Activated naive CD4-positive, alpha-beta T cell treated with anti-CD3 and anti-CD28 coated beads, Interleukin-2, amount 50 U/mL, for 24 hours (primary cell): ENCODE data around the gene NR1D1.

Experiments used
- H3K27ac Mint-ChIP-seq: one replicate; pipeline ENCODE4 v1.8.0; 2021; ENCODE audit warnings: mild to moderate bottlenecking, mixed read lengths
- H3K27me3 Mint-ChIP-seq: one replicate; pipeline ENCODE4 v1.8.0; 2021; ENCODE audit warnings: mixed read lengths
- H3K36me3 Mint-ChIP-seq: one replicate; pipeline ENCODE4 v1.8.0; 2021; ENCODE audit warnings: mixed read lengths
- H3K4me1 Mint-ChIP-seq: one replicate; pipeline ENCODE4 v1.8.0; 2021; ENCODE audit warnings: mixed read lengths
- H3K4me3 Mint-ChIP-seq: one replicate; pipeline ENCODE4 v1.8.0; 2021; ENCODE audit warnings: mild to moderate bottlenecking, mixed read lengths
- H3K9me3 Mint-ChIP-seq: one replicate; pipeline ENCODE4 v1.8.0; 2021; ENCODE audit warnings: mixed read lengths

The NR1D1 gene

DNA sequence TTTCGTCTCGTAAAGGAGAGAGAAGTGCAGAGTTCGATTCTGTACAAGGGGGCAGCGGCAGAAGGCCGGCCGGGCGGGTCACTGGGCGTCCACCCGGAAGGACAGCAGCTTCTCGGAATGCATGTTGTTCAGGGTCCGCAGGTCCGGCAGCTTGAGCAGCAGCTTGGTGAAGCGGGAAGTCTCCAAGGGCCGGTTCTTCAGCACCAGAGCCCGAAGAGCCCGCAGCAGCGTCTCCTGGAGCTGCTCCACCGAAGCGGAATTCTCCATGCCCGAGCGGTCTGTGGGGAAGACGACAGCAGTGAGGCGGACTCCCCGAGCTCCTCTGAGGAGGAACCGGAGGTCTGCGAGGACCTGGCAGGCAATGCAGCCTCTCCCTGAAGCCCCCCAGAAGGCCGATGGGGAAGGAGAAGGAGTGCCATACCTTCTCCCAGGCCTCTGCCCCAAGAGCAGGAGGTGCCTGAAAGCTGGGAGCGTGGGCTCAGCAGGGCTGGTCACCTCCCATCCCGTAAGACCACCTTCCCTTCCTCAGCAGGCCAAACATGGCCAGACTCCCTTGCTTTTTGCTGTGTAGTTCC, 7.3 kb downstream of the NR1D1 start:
- peak overlapping the region; percentile 42 for H3K27ac Mint-ChIP-seq

DNA sequence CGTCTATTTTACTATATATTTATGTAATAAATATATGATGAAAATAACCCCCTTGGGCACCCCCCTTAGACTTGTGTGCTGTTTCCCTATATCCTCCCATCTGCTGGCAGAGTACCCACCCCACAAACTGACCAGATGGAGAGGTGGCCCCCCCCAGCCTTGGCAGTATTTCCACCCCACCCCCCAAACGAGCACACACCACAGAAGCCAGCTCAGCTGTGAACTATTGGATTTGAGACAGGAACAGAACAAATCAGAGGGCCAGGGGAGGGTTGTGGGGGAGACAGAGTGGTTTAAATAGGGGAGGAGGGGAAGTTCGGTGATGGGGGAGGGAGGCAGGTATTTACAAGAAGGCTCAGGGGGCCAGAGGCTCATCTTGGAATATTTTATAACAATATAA, 7.8 kb downstream of the NR1D1 start:
- Mint-ChIP-seq H3K4me1 (peaks cover 50% of the 10 kb centered on the region), H3K9me3 (no peaks in the 10 kb centered on the region), H3K27ac (no peak overlapping the region), H3K4me3 (no peak overlapping the region), H3K27me3 (no peaks in the 10 kb centered on the region), H3K36me3 (peaks cover 11% of the 10 kb centered on the region)

More for the DNA sequence above, 7.3 kb downstream of the NR1D1 start:
- Mint-ChIP-seq H3K4me1 (peaks cover 55% of the 10 kb centered on the region), H3K36me3 (peaks cover 11% of the 10 kb centered on the region), H3K4me3 (no peak overlapping the region), H3K27me3 (no peaks in the 10 kb centered on the region), H3K9me3 (no peaks in the 10 kb centered on the region)

DNA sequence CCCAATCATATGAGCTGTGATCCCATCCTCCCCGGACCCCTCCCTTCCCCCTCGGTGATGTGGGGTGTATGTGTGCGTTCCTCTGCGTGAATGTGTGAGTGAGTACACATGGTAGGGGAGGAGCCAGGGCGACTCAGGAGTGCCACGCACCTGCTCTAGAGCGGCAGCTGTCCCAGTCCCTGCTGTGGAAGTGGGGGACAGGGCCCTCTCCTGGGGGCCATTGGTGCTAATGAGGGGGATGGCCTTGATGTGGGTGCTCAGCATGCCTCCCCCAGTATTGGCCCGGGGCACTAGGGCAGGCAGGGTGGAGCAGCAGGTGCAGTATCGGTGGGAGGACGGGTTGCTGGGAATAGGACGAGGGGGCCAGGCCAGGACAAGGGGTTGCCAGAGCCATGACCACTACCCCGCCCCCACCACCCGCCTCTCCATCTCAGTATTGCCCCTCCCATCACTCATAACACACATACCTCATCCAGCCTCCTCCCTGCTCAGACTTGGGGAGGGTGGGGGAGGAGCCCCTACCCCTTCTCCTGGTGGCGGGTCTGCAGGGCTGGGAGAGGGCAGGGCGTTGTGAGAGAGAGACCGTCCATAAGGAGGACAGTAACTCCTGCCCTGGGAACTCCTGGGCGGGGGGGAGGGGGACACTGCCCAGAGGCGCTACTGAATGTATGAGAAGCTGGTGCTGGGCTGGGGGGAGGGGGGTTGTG, 8.5 kb downstream of the NR1D1 start:
- Mint-ChIP-seq H3K9me3 (no peaks in the 10 kb centered on the region), H3K27me3 (no peaks in the 10 kb centered on the region), H3K4me1 (peaks cover 47% of the 10 kb centered on the region), H3K27ac (no peak overlapping the region), H3K4me3 (no peak overlapping the region), H3K36me3 (peaks cover 12% of the 10 kb centered on the region)

DNA sequence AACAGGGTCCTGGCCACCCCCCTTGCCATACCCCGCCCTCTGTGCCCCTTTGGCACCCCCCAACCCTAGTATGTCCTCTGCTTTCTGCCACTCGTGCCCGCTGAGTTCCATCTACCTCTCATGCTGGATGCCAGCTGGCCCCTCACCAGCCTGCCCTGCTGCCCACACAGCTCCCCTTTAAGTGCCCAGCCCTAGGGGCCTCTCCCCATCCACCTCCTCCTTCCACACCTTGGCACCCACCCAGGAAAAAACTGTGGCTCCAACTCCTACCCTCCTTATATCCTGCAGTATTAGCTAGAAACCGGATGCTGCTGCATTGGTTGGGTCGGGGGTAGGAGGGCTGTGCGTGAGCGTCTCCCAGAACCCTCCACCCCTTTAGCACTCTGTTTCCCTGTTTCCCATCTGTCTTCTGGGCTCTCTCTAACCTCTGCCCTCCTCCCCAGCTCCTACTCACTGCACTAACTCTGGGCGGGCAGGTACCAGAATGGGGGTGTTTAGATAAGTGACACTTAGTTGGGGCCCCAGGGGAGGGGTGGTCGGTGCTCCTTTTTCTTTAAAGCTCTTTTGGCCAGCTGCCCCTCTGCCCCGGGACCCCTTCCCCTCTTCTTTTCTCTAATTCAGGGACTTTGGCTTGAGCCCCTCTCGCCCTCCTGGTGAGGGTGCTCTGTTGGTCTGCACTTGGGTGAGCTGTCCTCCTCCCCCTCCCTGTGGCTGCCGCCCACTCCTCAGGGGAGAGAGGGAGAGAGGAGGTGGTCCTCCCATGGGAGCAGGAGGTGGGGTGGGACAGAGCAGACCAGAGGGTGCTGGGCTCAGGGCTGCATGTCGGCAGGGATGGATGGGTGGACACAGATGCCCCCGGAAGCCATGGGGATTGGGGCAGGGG, 9.9 kb downstream of the NR1D1 start:
- Mint-ChIP-seq H3K36me3 (peaks cover 6% of the 10 kb centered on the region), H3K27me3 (no peaks in the 10 kb centered on the region), H3K4me3 (no peak overlapping the region), H3K4me1 (peaks cover 38% of the 10 kb centered on the region), H3K9me3 (no peaks in the 10 kb centered on the region), H3K27ac (no peak overlapping the region)

DNA sequence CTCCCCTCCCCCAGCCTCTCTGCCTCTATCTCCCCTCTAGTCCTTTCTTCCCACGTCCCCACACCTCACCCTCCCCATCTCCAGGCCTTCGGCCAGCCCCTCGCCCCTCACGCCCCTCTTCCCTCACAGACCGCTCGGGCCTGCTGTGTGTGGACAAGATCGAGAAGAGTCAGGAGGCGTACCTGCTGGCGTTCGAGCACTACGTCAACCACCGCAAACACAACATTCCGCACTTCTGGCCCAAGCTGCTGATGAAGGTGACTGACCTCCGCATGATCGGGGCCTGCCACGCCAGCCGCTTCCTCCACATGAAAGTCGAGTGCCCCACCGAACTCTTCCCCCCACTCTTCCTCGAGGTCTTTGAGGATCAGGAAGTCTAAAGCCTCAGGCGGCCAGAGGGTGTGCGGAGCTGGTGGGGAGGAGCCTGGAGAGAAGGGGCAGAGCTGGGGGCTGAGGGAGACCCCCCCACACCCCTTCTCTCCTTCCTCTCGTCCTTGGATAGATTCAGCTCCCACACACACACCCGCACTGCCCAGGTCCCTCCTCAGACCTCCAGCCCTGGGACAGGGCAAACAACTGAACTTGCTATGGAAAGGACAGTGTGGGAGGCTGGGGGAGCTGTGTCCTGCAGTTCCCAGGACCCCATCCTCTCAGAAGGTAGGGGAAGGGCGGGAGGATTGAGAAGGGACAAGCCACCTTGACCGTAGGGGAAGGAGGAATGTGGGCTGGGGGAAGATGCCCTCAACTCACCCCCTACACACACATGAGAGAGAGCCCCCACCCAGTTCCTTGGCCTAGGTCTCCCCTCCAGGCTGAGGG, 11.1 kb downstream of the NR1D1 start:
- H3K9me3 Mint-ChIP-seq, result no peaks in the 10 kb centered on the region
- H3K4me1 Mint-ChIP-seq, result peaks cover 26% of the 10 kb centered on the region
- H3K4me3 Mint-ChIP-seq, result no peak overlapping the region
- peak overlapping the region; percentile 65 for H3K27ac Mint-ChIP-seq
- peaks cover 7% of the 10 kb centered on the region for H3K36me3 Mint-ChIP-seq
- H3K27me3 Mint-ChIP-seq, result no peaks in the 10 kb centered on the region

DNA sequence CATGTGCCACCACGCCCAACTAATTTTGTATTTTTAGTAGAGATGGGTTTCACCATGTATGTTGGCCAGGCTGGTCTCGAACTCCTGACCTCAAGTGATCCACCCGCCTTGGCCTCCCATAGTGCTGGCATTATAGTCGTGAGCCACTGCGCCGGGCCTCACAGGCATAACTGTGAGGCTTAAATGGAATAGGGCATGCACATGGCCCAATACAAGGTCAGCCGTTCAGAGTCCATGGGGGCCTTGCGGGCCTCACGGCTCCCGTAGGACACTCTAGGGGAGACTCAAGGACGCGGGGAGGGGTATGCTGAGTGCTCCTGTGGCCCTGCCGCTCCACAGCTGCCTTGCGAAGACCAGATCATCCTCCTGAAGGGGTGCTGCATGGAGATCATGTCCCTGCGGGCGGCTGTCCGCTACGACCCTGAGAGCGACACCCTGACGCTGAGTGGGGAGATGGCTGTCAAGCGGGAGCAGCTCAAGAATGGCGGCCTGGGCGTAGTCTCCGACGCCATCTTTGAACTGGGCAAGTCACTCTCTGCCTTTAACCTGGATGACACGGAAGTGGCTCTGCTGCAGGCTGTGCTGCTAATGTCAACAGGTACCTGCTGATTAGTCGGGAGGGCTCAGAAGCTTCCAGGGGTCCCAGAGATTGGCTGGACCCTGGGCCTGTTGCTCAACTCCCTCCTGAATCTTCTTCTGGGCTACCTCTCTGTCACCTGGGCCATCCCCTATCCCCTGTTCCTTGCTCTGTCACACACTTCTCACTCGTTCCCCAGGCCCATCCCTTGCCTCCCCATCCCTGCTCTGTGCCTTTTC, 12.3 kb downstream of the NR1D1 start:
- Mint-ChIP-seq H3K36me3 (peaks cover 5% of the 10 kb centered on the region), H3K27me3 (no peaks in the 10 kb centered on the region), H3K4me1 (peaks cover 15% of the 10 kb centered on the region)

DNA sequence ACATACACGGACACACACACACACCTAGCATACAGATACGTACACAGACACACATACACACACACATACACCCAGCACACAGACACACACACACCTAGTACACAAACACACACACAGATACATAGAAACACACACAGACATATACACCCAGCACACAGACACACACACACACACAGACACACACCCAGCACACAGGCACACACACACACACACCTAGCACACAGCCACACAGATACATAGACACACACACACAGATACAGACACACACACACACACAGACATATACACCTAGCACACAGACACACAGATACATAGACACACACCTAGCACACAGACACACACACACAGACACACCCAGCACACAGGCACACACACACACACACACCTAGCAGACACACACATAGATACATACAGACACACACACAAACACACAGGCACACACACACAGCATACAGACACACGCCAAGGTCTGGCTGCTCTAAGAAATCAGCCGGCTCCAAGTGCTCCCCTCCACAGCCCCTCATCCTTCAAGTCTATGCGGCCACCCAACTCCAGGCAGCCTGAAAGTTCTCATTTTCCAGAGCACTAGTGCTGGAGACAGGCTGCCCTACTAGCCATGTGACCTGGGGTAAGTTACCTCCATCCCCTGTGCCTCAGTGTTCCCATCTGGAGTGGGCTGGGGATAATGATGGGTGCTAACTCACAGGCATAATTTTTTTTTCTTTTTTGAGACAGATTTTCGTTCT, 13.2 kb downstream of the NR1D1 start:
- peaks cover 15% of the 10 kb centered on the region for H3K4me1 Mint-ChIP-seq
- no peaks in the 10 kb centered on the region for H3K9me3 Mint-ChIP-seq
- peaks cover 5% of the 10 kb centered on the region for H3K36me3 Mint-ChIP-seq
- peak overlapping the region; percentile 14 for H3K27ac Mint-ChIP-seq
- H3K4me3 Mint-ChIP-seq, result no peak overlapping the region
- no peaks in the 10 kb centered on the region for H3K27me3 Mint-ChIP-seq

More for the DNA sequence above, 12.3 kb downstream of the NR1D1 start:
- H3K9me3 Mint-ChIP-seq, result no peaks in the 10 kb centered on the region
- H3K27ac Mint-ChIP-seq, result no peak overlapping the region
- no peak overlapping the region for H3K4me3 Mint-ChIP-seq

DNA sequence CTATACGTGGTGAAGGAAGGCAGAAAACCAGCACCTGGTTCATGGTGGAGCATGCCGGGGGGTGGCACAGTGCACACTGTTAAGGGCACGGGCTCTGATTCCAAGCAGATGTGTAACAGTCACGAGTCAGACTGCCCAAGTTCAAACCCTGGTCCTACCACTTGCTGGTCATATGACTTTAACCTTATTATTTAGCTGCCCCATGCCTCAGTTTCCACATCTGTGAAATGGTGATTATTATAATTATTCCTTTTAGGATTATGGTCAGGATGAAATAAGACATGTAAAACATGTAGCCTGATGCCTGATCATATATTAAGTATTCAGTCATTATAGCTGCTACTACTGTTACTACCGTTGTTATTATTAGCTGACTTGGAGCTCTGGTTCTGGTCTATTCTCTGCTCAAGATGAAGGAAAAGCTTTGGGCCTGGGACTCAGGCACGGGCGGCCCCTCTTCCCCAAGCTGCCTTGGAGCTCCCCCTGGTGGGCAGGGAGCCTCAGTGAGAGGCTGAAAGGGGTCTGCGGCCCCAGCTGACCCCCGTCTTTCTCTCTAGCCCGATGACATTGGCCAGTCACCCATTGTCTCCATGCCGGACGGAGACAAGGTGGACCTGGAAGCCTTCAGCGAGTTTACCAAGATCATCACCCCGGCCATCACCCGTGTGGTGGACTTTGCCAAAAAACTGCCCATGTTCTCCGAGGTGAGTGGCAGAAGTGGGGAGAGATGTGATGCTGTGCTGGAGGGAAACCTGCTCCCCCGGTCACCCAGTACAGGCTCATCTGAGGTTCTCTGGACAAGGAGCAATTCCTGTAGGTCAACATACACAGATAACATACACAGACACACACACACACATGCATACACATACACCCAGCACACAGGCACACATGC, 14.0 kb downstream of the NR1D1 start:
- Mint-ChIP-seq H3K9me3 (no peaks in the 10 kb centered on the region), H3K4me1 (peaks cover 15% of the 10 kb centered on the region), H3K27ac (no peak overlapping the region), H3K27me3 (no peaks in the 10 kb centered on the region), H3K36me3 (peaks cover 5% of the 10 kb centered on the region), H3K4me3 (no peak overlapping the region)

DNA sequence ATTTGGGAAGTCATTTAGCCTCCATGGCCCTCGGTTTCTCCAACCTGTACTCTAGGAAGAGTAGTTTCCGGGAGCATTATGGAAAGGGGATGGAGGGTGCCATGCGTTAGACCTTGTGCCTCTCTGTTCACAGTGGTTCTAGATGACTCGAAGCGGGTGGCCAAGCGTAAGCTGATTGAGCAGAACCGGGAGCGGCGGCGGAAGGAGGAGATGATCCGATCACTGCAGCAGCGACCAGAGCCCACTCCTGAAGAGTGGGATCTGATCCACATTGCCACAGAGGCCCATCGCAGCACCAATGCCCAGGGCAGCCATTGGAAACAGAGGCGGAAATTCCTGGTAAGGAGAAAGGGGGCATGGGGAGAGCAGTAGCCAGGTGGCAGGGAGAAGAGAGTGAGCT, 15.9 kb downstream of the NR1D1 start:
- no peaks in the 10 kb centered on the region for H3K27me3 Mint-ChIP-seq
- peaks cover 5% of the 10 kb centered on the region for H3K36me3 Mint-ChIP-seq
- H3K27ac Mint-ChIP-seq, result no peak overlapping the region
- H3K4me3 Mint-ChIP-seq, result no peak overlapping the region
- H3K9me3 Mint-ChIP-seq, result no peaks in the 10 kb centered on the region
- H3K4me1 Mint-ChIP-seq, result peaks cover 12% of the 10 kb centered on the region

DNA sequence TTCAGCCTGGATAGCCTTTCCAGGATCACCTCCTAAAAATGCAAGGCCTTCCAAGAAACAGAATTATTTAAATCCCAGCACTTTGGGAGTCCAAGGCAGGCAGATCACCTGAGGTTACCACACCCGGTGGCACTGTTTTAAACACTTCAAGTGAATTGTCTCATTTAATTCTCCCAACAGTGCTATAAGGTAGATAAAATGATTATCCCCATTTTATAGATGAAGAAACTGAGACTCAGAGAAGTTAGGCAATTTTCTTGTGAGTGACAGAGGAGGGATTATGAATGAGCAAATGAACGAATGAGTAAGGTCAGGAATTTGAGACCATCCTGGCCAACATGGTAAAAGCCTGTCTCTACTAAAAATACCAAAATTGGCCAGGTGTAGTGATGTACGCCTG, 20.8 kb downstream of the NR1D1 start:
- Mint-ChIP-seq H3K9me3 (no peaks in the 10 kb centered on the region), H3K27ac (no peak overlapping the region), H3K36me3 (peaks cover 5% of the 10 kb centered on the region)

DNA sequence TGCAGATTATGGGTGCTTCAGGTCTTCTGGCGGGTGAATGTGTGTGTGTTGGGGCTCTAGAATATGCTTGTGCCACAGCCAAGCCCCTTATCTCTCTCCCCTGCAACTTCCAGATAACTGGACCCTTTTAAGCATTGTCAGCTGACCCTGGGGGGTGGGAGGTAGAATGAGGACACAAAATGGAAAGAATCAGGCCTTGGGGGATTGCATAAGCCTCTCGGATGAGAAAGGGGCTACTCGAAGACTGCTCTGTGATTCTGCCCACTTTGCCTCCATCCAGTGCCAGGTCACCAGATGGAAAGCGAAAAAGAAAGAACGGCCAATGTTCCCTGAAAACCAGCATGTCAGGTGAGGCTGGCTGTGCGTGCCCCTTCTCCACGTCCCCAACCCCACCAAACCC, 23.8 kb downstream of the NR1D1 start:
- H3K4me3 Mint-ChIP-seq, result no peak overlapping the region
- no peak overlapping the region for H3K27ac Mint-ChIP-seq
- H3K9me3 Mint-ChIP-seq, result no peaks in the 10 kb centered on the region
- H3K4me1 Mint-ChIP-seq, result peaks cover 40% of the 10 kb centered on the region
- no peaks in the 10 kb centered on the region for H3K27me3 Mint-ChIP-seq
- H3K36me3 Mint-ChIP-seq, result peaks cover 3% of the 10 kb centered on the region

More for the DNA sequence above, 20.8 kb downstream of the NR1D1 start:
- no peak overlapping the region for H3K4me3 Mint-ChIP-seq
- H3K4me1 Mint-ChIP-seq, result peaks cover 23% of the 10 kb centered on the region
- no peaks in the 10 kb centered on the region for H3K27me3 Mint-ChIP-seq

DNA sequence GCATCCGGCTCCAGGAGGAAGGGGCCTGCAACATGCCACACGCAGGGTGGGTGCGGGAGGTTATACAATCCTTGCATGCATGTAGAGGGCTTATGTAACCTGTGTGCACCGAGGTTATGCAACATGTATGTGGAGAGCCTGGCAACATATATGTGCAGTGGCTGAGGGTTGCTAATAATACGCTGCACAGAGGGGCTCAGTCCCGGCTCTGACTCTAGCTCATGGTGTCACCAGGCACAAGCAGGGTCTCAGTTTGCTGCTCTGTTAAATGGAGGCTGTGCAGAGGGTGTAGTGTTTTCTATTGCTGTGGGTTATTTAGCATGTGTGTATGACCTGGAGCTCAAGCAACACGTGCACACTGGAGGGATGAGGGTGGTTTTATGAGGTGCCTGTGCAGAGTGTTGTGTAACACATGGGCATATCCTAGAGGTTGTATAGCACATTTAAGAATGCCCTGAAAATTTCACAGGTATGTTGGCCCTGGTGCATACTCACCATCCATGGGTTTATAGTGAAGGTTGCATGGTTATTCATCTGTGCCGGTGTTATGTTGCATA, 24.4 kb downstream of the NR1D1 start:
- Mint-ChIP-seq H3K36me3 (peaks cover 3% of the 10 kb centered on the region), H3K27me3 (no peaks in the 10 kb centered on the region), H3K27ac (peak overlapping the region; percentile 19), H3K4me3 (peak overlapping the region; percentile 70), H3K9me3 (no peaks in the 10 kb centered on the region), H3K4me1 (peaks cover 42% of the 10 kb centered on the region)
